Peyer's patch (tissue), 4 donors: Measurements from ENCODE around the gene CENPV. TPM values are rescaled to one million over a fixed set of nuclear protein-coding genes. Genes with fewer than 3 reads are reported as not detected.

Source experiments
- DNase-seq, 3 donors: peaks; one replicate each; pipeline ENCODE4 v3.0.0-alpha.2; 2017 to 2019
- H3K27ac ChIP-seq, 4 donors: fragments of 200-600 bp; sonication (generic); one replicate each; pipeline ENCODE4 v1.5.1; 2016 to 2019
- H3K27me3 ChIP-seq, 2 donors: fragments of 200-600 bp; sonication (generic); one replicate each; pipeline ENCODE4 v1.5.1; 2019
- H3K36me3 ChIP-seq, 3 donors: fragments of 200-600 bp; sonication (generic); one replicate each; pipeline ENCODE4 v1.5.1; 2016 to 2019
- H3K4me1 ChIP-seq, 4 donors: fragments of 200-600 bp; sonication (generic); one replicate each; pipeline ENCODE4 v1.5.1; 2016 to 2019
- H3K4me3 ChIP-seq, 4 donors: fragments of 200-600 bp; sonication (generic); 1 replicate in 3 of 4; 2 replicates in 1 of 4; pipeline ENCODE4 v1.5.1; 2016 to 2019; ENCODE audit warnings: mild to moderate bottlenecking in 1 of 4
- H3K9me3 ChIP-seq, 4 donors: fragments of 200-600 bp; sonication (generic); one replicate each; pipeline ENCODE4 v1.5.1; 2016 to 2019; ENCODE audit warnings: mild to moderate bottlenecking in 1 of 4
- POLR2A ChIP-seq, 2 donors: fragments of 450-650 bp; IDR thresholded peaks; one replicate each; pipeline ENCODE4 v1.5.1; 2017; ENCODE audit warnings: antibody characterized with exemption in 2 of 2, mild to moderate bottlenecking in 2 of 2, moderate library complexity in 2 of 2
- total RNA-seq, 4 donors: library from RNA; depleted of rRNA; stranded (reverse); fragments of >200 nt; gene quantifications; one replicate each; pipeline ENCODE4 v1.1.0, GENCODE V29; 2016
- TF ChIP-seq, protein P1 (sequence below), 6 experiments: fragments of 450-650 bp in 4 of 6; fragments of 200-600 bp in 2 of 6; sonication (generic) in 1 of 6; IDR thresholded peaks; one replicate each; pipeline ENCODE4 v1.5.1; 2017 to 2019; ENCODE audit warnings: antibody characterized with exemption in 6 of 6, mild to moderate bottlenecking in 3 of 6, moderate library complexity in 1 of 6

CENPV gene
- total RNA-seq, 4 donors from 2014 or later: 49.0 to 109 (median 79.3) TPM

DNA sequence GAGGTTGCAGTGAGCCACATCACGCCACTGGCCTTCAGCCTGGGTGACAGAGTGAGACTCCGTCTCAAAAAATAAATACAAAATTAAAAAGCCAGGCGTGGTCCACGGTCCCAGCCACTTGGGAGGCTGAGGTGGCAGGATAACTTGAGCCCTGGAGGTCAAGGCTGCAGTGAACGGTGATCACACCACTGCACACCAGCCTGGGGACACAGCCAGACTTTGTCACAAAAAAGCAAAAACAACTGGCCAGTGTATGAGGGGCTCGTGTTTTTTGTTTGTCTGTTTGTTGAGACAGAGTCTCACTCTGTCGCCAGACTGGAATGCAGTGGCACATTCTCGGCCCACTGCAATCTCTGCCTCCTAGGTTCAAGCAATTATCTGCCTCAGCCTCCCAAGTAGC is 26.4 kb upstream of the CENPV start:
- DNase-seq: no peak
- Histone ChIP-seq H3K4me1 (peaks cover 0 to 31% (median 0%) of the 10 kb centered on the region in 4 donors), H3K27me3 (no peaks in the 10 kb centered on the region), H3K9me3 (no peaks in the 10 kb centered on the region), H3K36me3 (peaks cover 0 to 17% (median 0%) of the 10 kb centered on the region in 3 donors), H3K4me3 (no peak overlapping the region), H3K27ac (no peak overlapping the region)
- no peak for TF ChIP-seq POLR2A (IDR thresholded peaks at IDR 0.05)
- TF ChIP-seq, protein P1, sequence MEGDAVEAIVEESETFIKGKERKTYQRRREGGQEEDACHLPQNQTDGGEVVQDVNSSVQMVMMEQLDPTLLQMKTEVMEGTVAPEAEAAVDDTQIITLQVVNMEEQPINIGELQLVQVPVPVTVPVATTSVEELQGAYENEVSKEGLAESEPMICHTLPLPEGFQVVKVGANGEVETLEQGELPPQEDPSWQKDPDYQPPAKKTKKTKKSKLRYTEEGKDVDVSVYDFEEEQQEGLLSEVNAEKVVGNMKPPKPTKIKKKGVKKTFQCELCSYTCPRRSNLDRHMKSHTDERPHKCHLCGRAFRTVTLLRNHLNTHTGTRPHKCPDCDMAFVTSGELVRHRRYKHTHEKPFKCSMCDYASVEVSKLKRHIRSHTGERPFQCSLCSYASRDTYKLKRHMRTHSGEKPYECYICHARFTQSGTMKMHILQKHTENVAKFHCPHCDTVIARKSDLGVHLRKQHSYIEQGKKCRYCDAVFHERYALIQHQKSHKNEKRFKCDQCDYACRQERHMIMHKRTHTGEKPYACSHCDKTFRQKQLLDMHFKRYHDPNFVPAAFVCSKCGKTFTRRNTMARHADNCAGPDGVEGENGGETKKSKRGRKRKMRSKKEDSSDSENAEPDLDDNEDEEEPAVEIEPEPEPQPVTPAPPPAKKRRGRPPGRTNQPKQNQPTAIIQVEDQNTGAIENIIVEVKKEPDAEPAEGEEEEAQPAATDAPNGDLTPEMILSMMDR (IDR thresholded peaks at IDR 0.05): no peak

DNA sequence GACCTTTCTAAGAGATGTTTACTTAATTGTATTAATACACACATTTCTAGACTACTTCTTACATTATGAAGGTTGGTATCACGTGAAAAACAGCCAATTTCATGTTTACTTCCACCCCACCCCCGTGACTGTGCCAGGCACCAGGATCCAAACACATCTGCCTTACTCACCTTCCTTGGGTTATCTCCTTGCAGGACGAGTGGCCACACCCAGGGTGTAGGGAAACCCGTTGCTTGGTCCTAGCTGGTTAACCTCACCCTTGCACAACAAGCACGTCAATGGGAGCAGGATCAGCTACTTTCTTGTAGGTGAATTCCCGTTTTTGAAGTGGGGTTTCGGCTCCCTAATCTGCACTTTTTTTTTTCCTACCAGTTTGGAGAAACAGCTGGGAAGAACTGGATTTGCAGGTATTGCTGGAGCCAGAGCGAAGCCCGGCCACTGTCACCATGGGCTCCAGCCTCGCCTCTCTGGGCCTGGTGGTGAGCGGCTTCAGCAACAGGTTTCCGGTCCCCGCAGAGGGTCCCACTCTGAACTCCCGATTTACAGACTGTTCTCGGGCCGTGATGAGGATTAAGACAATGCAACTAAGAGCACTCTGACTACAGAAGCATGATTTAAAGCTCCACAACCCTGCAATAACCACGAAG is 25.5 kb upstream of the CENPV start:
- no peak overlapping the region for H3K27ac ChIP-seq
- no peaks in the 10 kb centered on the region for H3K9me3 ChIP-seq

DNA sequence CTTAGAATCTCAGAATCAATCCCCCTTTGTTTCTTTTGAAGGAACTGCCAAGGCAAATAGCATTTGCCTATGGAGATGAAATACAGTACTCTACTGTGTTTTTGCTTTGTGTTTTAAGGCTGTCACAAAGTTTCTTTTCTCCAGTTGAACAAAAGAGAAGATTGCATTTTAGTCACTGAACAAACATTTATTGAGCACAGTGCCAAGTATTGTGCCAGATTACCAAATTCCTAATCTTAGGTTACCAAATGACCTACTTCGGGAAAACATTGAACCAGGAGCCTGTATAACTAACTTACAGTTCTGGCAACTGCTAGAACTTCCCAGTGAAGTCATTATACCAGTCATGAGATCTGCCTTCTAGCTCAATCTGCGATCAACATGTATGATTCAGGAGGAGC is 24.7 kb upstream of the CENPV start:
- TF ChIP-seq, protein P1 (IDR thresholded peaks at IDR 0.05): no peak
- TF ChIP-seq POLR2A (IDR thresholded peaks at IDR 0.05): no peak
- H3K4me1 ChIP-seq: peaks cover 0 to 20% (median 0%) of the 10 kb centered on the region in 4 donors
- no peak overlapping the region for H3K4me3 ChIP-seq
- DNase-seq: no peak
- no peaks in the 10 kb centered on the region for H3K9me3 ChIP-seq
- H3K36me3 ChIP-seq: peaks cover 0 to 12% (median 0%) of the 10 kb centered on the region in 3 donors
- no peaks in the 10 kb centered on the region for H3K27me3 ChIP-seq
- no peak overlapping the region for H3K27ac ChIP-seq

More for the DNA sequence above, 25.5 kb upstream of the CENPV start:
- TF ChIP-seq, protein P1 (IDR thresholded peaks at IDR 0.05): no peak
- TF ChIP-seq POLR2A (IDR thresholded peaks at IDR 0.05): no peak
- H3K27me3 ChIP-seq: no peaks in the 10 kb centered on the region
- peak in 1 of 3 donors; percentile 62 for DNase-seq
- H3K4me3 ChIP-seq: no peak overlapping the region
- H3K36me3 ChIP-seq: peaks cover 0 to 17% (median 0%) of the 10 kb centered on the region in 3 donors
- H3K4me1 ChIP-seq: peaks cover 0 to 26% (median 0%) of the 10 kb centered on the region in 4 donors

DNA sequence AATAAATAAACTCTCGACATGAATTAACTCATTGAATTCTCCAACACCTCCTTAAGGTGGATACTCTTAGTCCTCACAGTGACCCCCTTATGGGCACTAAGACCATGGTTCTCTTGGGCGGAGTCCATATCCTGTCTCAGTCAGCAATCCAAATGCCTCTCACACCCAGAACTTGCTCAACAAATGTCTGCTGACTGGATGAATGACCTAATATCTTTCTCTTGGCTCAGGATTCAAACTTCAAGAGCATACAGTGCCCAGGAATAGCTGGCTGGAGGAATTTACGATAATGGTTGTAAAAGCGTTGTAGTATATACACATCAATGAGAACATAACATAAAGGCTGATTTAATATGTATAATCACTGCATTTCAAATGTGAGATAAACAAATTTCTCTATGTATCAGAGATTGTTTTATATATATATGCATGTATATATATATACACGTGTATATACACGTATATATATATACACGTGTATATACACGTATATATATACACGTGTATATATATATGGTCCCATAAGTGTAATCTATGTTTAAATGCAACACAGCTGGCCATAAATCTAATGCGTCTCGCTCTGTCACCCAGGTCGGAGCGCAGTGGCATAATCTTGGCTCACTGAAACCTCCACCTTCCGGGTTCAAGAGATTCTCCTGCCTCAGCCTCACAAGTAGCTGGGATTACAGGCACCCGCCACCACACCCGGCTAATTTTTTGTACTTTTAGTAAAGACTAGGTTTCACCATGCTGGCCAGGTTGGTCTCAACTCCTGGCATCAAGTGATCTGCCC is 21.1 kb upstream of the CENPV start:
- Histone ChIP-seq H3K36me3 (no peaks in the 10 kb centered on the region), H3K4me3 (no peak overlapping the region), H3K9me3 (no peaks in the 10 kb centered on the region), H3K27me3 (no peaks in the 10 kb centered on the region), H3K4me1 (peaks cover 0 to 7% (median 0%) of the 10 kb centered on the region in 4 donors), H3K27ac (no peak overlapping the region)
- TF ChIP-seq POLR2A (IDR thresholded peaks at IDR 0.05): no peak
- TF ChIP-seq, protein P1 (IDR thresholded peaks at IDR 0.05): no peak
- no peak for DNase-seq

DNA sequence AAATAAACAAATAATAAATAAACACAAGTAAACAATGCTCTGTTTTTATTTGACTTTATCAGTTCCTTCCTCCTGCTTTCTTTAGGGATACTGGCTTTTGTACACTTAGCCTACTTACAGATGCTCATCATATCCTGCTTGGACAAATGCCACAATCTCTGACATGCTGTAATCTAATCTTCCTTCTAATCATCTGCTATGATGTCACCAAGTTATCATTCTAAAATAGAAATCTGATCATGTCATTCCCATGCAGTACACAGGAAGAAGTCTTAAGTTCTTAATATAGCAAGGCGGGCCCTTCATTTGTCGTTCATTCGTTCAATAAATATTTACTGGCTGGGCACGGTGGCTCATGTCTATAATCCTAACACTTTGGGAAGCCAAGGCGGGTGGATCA is 18.5 kb upstream of the CENPV start:
- TF ChIP-seq POLR2A (IDR thresholded peaks at IDR 0.05): no peak
- TF ChIP-seq, protein P1 (IDR thresholded peaks at IDR 0.05): no peak
- no peaks in the 10 kb centered on the region for H3K9me3 ChIP-seq
- no peak overlapping the region for H3K4me3 ChIP-seq
- H3K27me3 ChIP-seq: no peaks in the 10 kb centered on the region
- DNase-seq: no peak
- no peaks in the 10 kb centered on the region for H3K36me3 ChIP-seq
- peaks cover 0 to 7% (median 0%) of the 10 kb centered on the region in 4 donors for H3K4me1 ChIP-seq
- no peak overlapping the region for H3K27ac ChIP-seq
